GM21515 (cell line): ENCODE results near the gene TMEM185B.
"Not testable (repeated sequence)": the region's sequence is repeated elsewhere in the genome, so short reads cannot be mapped to it uniquely, and the experiment has no call there.

Experiments
- ATAC-seq: cut with Tn5 transposase; IDR thresholded peaks from one replicate; pipeline ENCODE4 v1.9.1; 2021; ENCODE audit not compliant: unreplicated experiment

Gene TMEM185B

DNA sequence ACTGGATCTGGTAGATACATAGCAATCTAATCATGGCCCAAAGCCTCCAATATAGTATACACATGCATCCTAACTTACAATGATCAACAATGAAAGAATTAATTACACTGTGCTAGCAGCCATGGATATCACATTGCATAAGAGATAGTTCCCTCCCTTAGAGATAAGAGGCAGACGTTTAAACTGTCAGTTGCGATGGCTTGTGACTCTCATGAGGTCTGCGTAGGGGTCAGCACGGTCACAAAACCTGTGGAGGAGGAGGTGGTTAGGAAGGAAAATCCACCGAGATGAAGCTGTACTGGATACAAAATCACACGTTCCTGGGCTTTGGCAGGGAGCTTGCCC, 28.7 kb upstream of the TMEM185B start:
- ATAC-seq, result no peak

DNA sequence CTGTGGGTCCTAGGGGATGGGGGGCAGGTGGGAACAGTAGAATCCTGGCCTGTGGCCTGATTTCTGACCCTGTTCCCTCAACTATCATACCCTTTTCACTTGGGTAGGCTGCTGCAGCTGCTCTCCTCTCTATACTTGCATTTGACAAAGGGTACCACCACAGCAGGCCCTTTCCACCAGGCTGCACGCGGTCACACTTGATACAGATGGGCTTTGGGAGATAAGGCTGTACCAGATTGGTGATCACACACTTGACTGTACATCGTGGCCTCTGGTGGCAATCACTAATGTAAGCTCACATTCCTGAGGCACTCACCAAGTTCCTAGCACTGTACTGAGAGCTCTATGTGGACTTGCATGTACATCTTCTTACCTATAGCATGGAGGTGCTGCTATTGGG, 27.9 kb upstream of the TMEM185B start:
- ATAC-seq, result no peak

DNA sequence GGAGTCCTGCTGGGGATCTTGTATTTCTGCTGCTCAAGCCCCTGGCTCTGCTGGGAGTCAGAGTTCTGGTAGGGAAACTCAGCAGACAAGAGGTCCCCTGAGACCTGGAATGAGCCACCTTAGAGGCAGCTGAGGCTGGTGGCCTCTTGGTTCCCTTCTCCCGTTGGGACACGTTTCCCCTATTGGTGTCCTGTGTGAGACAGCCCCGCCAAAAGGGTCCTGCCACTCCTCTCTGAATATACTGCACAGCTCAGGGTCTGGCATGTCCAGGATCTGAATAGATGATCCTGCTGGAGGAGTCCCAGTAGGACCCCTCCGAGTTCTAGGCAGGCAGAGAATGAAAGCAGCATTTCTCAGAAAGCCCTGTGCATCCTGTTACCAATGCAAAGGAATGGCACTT, 27.4 kb upstream of the TMEM185B start:
- no peak for ATAC-seq

DNA sequence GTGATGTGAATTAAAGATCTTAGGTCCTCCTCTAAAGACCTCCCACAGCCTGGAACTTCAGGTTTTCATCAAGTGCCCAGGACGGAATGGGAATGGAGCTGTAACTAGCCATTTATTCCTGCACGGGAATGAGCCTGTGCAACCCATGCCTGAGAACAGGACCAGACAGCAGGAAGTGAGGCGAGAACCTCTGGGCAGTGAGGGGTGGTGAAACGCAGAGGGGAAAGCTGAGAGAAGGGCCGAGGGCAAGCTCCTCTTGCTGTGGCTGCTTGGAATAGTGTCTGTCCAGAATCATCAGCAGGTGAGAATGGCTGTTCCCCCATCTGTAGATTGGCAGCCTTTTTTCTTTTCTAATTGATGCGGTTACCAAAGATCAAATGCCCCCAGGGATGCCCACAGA, 24.7 kb upstream of the TMEM185B start:
- ATAC-seq, result no peak

DNA sequence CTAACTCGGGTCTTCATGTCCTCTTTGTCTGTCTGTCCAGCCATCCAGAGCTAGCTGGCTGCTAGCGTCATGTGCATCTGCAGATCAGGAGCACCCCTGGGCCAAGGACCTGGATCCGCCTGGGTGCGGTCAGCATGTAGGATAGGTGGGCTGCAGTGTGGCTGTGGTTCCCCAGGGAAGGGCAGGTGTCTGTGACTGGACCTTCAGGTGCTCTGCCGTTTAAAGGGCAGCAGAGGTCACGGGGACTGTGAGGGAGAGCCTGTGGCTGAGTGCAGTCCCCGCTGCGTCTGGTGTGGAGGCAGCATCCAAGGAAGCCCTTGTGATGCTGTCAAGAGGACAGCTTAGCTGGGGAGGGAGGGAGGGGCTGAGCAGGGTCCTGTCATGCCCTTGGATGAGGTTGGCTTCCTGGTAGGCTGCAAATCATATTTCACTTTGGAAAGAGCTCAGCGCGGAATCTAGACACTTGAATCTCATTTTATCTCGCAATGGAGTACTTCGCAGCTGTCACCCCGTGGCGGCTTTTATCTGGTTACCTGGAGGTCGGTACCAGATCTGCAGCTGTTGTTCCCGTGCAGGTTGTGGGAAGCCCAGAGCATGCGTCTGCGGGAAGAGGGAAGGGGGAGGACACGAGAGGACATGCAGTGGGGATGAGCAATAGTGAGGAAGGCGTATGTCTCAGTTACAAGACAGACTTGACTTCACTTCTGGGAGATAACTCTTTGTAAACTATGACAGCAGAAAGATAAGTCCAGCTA, 23.5 kb upstream of the TMEM185B start:
- no peak for ATAC-seq

DNA sequence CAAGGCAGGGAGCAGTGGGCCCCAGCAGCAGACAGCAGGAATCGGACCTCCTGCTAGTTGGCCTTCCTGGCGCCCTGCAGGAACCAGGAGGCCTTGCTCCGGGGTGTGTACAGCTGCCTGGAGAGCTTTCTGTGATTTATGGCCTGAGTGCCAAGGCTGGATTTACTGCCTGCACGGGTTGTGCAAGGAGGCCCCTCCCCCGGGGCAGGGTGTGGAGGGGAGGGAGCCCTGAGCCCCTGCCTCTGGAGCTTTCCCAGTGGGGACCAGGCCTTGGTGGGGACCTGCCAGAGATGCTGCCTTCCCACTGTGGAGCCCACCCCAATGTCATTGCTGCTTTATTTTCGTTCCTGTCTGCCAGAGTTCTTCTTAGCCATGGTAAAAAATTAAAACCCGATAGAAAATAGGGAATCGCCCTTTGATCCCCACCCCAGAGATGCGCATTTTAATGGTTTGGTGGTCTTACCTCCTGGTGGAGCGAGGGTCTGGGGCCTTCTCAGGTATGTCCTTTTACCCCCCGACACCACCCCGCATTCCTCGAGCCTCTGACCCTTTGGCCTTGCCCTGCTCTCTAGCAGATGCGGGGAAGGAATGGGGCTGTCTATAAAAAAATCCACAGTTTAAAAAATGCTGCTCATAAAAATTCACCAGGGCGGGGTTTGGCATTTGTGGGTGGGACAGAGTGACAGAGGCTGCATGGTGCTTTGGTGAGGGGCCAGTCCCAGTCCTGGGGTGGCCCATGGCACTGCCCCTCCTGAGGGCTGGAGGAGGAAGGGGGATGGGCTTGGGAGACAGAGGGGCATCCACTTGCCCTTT, 22.5 kb upstream of the TMEM185B start:
- no peak for ATAC-seq

DNA sequence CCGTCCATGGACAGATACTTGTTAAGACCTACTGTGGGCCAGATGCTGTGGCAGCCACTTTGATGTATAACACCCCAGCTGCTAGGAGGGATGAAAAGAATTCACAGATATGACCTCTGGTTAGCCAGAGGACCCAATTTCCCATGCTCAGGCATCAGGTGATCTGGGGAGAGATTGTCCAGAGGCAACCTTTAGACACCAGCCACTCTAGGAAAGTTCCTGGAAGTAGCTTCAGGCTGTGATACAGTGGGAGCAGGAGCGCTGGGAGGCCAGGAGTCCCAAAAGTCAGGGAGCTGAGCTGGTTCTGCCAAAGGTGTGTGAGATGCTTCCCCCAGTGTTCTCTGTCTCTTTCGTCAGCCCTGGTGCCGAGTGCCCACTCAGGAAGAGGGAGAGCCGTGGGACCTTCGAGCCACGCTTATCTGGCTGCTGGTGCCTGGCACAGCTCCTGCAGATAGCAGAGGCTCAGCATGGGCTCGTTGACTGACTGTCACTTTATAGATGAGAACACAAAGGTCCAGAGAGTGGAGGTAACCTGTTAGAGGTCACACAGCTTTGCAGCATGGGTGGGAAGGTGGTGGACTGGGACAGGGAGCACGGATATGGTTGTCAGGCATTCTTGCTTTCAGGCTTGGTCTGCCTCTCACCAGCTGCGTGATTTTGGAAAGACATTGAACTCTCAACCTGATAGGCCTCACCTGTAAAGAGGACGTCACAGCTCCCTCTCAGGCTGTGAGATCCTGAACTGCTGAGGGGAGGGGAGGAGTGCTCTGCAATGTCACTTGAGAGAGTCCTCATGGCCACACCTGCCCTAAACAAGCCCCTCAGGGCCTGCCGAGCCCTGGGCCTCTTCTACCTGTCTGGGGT, 21.7 kb upstream of the TMEM185B start:
- ATAC-seq, result no peak

DNA sequence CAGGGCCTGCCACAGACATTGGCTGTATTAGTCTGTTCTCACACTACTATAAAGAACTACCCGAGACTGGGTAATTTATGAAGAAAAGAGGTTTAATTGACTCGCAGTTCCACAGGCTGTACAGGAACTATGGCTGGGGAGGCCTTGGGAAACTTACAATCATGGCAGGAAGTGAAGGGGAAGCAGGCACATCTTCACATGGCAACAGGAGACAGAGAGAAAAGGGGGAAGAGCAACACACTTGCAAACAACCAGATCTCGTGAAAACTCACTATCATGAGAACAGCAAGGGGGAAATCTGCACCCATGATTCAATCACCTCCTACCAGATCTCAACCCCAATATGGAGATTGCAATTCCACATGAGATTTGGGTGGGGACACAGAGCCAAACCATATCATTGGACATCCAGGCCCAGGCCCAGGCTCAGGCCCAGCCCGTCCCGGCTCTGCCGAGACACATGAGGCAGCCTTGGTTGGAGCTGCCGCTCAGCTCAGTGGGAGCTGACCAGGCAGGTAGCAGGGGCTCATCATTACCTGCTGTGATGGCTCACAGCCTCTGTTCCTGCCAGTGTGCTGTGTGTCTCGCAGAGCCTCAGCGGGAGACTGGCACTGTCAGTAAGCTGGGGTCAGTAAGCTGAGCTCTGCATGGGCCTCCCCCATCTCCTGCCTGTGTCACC, 20.8 kb upstream of the TMEM185B start:
- no peak for ATAC-seq

DNA sequence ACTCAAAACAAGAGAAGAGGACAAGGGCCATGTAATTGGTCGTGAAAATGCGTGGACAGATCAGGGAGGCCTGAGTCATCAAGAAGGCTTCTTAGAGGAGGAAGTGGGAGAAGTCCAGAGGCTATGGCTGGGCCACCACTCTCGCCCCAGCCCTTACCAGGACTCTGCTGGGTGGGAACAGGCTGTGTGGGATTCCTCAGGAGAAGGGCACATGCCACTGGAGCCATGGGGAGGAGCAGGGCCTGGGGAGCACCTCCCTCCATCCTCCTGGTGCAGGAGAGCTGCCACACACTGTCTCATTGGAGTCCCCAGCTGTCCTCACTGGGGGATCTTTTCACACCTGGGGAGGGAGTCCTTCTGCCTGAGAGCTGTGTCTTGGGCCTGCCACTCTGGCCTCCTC, 20.0 kb upstream of the TMEM185B start:
- ATAC-seq, result no peak

DNA sequence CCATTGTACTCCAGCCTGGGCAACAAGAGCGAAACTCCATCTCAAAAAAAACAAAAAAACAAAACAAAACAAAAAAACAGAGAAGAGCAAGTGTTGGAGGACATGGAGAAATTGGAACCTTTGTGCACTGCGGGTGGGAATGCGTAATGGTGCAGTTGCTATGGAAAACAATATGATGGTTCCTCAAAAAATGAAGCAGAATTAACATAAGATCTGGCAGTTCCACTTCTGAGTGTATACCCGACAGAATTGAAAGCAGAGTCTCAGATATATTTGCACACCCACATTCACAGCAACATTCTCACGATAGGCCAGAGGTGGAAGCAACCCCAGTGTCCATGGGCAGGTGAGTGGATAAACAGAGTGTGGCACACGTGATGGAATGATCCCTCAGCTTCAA, 18.5 kb upstream of the TMEM185B start:
- no peak for ATAC-seq

DNA sequence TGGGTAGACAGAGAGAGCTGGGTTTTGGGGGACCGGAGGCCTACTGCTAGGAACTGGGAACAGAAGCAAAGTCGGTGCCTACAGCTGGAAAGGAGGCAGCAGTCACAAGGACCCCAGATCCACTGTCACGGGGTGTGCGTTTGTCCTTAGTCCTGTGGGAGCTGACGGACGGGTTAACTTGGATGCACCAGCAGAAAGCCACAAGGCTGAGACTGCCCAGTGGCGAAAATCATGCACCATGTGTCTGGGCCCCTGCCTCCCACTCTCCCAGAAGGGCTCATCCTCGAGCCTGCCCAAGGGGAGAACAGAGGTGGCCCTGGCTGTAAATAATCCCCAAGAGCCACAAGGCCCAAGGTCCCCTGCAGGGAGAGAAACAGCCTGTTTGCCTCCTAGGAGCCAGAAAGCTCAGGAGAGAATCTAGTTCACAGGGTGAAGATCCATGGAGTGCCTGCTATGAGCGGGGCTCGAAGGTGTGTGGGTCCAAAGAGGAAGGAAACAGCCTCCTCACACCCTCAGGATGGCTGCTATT, 17.8 kb upstream of the TMEM185B start:
- ATAC-seq, result no peak

DNA sequence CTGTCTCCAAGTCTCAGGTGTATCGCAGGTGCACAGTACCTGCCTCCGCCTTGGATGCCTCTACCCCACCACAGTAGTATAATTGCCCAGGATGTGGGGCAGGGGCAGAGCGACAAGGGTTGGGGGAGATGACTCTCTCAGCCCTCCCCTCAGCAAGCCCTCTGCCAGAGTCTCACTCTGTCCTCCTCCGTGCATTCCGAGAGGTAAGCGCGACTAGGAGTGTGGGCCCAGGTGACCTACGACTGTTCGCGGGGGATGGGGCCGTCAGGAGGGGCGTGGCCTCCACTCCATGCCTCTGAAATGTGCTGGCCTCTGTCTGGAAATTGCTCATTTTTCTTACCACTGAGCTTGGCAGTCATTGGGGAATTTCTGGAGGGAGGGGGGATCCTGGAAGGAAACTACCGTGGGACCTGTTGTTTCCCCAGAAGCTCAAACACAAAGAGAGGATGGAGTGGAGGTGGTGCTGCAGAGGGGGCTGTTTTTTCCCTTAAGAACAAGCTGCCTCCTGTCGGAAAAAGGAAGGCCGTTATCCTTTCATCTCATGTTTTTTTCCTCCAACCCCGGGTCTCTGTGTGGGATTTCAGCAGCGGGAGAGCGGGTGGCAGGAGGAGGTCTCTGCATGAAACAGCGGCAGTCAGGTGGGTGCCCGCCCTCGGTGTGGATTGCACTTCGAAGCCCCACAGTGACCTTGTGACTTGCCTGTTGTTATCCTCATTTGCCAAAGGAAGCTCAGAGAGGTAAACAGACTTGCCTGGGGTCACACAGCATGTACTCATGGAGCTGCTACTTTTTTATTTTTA, 16.5 kb upstream of the TMEM185B start:
- ATAC-seq, result no peak

DNA sequence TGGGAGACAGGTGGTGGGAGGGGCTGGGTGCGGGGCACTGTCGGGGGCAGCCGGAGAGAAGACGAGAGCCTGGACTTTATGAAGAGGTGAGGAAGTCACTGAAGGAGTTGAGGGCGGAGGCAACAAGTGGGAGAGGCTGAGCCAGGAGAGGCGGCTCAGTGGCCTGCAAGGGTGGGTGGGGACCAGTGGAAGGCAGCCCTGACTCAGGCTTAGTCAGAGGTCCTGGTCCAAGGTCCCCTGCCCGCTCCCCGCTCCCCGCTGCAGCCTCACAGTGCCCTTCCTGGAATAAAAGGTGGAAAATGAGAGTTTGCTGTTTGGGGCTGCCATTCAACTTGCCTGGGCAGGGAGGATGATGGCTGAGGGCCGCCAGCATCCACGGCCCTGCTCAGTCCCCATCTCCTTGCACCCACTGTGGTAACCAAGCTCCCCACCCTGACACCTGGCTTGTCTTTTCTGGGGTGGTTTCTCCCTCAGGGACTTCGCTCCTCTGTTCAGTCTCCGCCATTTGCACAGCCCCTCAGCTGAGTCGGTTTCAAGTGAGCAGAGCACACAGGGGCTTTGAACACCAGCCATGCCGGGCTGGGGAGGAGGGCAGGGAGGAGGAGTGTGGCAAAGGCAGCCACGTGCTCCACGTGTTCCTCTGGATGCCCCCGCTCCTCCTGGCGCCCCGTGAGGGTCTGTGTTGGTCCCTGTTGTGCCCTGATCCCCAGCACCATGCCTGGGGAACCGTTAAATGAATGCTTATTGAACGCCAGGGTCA, 15.7 kb upstream of the TMEM185B start:
- no peak for ATAC-seq

DNA sequence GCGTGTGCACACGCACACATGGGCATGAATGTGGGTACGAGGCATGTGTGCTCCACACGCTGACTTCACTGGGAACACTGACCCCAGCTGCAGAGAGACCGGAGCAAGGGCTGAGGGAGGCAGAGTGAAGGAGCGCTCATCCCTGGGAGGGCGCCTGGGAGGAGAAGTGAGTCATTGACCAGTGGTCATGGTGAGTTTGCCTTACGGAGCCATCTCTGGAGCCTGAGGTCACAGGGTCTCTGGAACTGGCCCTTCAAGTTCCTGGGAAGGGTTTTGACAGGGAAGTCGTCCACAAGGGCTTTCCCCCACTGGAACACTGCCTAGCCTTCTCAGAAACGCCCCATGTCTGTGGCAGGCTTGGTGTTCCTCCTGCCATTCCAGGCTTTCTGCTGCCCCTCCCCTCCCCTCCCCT, 14.3 kb upstream of the TMEM185B start:
- no peak for ATAC-seq

DNA sequence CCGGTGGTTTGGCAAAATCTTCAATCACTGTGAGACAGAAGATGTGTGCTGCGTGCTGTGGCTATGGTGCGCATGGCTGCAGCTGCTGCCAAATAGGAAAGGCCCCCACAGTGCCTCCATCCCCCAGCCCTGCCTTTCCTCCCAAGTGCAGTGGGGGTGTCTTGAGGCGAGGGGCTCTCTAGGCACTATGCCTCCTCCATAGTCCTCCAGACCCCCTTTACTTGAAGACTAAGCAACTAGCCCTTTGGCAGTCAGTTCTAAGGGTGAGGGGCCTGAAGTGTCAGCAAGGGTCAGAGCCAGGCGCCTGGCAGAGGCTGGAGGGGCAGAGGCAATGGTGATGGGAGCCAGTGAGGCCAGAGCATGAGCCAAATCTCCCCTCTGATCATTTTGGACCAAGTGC, 13.6 kb upstream of the TMEM185B start:
- ATAC-seq, result no peak

DNA sequence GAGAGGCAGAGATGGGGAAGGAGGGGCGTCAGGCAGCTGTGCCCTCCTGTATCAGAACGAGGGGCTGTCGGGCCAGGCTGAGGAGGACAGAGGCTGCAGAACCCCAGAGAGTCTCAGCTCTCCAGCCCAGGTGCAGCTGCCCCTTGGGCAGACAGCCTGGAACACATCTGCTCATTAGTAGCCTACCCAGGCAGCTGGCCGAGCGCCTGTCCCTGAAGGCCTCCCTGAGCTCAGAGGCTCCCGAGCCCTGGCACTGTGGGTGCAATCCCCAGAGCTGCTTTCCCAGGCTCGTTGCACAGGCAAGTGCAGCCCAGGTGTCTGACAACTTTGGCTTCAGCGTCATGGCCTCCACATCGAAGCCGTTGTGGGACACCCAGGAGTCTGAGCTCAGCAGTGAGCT, 13.1 kb upstream of the TMEM185B start:
- no peak for ATAC-seq

DNA sequence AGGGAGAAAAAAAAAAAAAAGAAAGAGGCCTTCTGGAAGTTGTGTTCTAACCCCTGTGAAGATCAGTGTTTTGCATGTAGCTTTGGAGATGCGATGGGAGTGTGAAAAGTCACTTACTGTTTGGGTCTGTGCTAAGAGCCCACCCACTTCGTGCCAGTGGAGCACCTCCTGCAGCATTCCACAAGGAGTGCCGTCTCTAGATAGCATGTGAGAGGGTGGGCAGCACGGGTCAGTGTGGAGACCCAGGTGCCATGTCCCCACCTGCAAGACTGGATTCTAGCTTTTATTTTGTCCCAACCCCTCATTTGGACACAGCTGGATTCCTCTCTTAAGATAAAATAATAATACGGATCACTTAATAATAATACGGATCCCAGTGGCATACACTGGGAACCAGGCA, 12.5 kb upstream of the TMEM185B start:
- no peak for ATAC-seq

DNA sequence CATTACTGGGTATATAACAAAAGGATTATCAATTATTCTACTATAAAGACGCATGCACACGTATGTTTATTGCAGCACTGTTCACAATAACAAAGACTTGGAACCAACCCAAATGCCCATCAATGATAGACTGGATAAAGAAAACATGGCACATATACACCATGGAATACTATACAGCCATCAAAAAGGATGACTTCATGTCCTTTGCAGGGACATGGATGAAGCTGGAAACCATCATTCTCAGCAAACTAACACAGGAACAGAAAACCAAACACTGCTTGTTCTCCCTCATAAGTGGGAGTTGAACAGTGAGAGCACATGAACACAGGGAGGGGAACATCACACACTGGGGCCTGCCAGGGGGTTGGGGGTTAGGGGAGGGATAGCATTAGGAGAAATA, 12.0 kb upstream of the TMEM185B start:
- ATAC-seq, result not testable (repeated sequence)

DNA sequence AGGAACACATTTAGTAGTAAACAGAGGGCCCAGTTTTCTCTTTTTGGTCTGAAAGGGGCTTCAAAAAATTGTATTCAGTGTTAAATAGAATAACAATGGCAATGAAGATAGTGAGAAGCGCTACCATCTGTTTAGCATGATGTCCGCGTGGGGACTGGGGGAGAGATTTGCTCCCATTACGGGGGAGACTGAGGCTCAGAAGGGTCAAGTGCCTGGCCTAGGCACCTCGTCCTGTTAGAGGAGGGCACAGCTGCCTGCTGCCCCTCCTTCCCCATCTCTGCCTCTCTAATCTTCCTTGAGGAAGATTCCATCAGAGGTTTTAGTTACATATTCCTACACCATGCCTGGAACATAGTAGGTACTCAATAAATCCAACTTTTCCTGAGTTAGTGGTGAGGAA, 10.1 kb upstream of the TMEM185B start:
- no peak for ATAC-seq
